ENCODE measurements around the gene TUBA1A. TPM values are rescaled to one million over a fixed set of nuclear protein-coding genes. Genes with fewer than 3 reads are reported as not detected.
"Not testable (repeated sequence)": the region's sequence is repeated elsewhere in the genome, so short reads cannot be mapped to it uniquely, and the experiment has no call there.

Gene TUBA1A
- total RNA-seq, 1 donor: 804 TPM

DNA sequence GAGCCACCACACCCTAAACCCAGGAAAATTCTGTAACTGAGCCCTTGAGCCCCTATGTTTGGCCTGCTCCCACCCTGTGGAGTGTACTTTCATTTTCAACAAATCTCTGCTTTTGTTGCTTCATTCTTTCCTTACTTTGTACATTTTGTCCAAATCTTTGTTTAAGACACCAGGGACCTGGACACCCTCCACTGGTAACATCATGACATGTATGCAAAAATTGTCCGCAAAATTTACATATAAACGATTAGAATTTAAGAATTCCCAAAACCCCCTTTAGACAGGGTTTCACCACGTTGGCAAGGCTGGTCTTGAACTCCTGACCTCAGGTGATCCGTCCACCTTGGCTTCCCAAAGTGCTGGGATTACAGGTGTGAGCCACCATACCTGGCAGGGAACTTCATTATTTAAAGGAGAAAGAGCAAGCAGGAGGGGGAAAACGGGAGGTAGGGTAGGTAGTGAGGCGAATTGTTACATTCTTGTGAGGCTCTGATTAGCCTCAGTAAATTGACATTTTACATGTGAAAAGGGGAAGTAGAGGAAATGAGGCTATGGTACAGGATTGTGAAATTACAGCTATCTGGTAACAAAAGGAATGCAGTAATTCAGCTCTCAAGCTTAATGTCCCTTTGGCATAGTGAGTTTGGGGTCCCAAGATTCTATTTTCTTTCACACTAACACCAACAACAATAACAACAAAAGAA, 27.6 kb downstream of the TUBA1A start:
- peak in 2 of 3 donors; percentile 4 to 39 for DNase-seq (ENCODE audit: low read depth in 2 of 3, low spot score in 2 of 3)

DNA sequence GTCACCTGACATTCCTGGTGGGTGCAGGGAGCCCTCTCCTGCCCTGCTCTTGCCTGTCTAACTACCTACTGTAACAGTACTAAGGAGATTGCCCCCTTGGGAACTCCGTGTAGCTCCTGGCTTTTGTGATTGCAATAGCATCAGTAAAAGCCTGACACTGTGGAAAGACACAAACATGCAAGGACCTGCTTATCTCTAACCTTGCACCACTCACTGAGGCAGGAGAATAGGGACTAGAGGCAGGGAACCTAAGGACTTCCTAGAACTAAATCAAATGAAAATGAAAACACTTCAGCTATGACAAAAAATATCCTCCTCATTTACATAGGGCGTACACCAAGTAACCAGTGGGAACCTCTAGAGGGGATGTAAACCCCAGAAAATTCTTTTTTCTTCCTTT, 28.5 kb downstream of the TUBA1A start:
- no peak for DNase-seq (ENCODE audit: low read depth in 2 of 3, low spot score in 2 of 3)

DNA sequence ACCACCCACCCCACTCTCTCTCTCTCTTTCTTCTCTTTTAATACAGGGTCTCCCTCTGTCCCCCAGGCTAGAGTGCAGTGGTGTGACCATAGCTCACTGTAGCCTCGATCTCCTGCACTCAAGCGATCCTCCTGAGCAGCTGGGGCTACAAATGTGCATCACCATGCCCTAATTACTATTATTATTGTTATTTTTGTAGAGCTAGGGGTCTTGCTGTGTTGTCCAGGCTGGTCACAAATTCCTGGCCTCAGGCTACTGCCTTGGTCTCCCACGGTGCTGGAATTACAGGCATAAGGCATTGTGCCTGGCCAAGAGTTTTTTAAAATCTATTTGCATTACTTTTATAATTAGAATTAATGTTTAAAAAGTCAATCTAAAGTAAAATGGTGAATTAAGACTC, 34.7 kb downstream of the TUBA1A start:
- no peak for DNase-seq (ENCODE audit: low read depth in 2 of 3, low spot score in 2 of 3)

DNA sequence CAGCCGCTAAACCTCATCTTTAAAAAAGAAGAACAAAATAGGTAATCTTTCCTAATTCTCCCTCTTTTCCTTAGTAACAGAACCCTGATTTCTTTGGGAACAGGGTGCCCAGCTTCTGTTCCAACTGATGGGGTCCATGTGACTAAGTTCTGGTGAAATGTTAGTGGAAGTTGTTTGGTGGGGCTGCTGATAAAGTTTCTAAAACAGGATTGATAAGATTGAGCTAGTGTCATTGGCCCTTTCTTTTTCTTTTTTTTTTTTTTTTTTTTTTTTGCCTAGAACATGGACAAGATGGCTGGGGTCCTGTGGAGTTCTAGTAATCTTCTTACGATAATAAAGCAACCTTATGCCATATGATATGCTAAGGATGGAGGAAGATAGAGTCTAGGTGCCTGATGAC, 41.5 kb downstream of the TUBA1A start:
- DNase-seq (ENCODE audit: low read depth in 2 of 3, low spot score in 2 of 3): no peak

DNA sequence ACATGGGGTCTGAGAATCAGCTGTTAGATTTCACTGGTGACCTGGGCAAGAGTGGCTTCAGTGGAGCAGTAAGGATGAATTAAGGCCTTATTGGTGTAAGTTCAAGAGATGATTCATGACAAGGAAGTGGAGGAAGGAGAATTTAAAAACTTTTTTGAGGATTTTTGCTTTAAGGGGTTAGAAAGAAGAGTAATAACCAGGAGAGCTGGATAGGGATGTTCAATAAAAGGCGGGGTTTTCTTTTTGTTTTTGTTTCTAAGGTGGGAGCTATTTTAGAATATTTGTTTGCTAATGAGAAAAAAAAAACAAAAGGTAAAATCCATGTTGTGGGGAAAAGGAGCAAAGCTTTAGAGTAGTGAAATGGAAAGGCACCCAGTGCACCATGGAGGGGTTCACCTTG, 42.5 kb downstream of the TUBA1A start:
- no peak for DNase-seq (ENCODE audit: low read depth in 2 of 3, low spot score in 2 of 3)

DNA sequence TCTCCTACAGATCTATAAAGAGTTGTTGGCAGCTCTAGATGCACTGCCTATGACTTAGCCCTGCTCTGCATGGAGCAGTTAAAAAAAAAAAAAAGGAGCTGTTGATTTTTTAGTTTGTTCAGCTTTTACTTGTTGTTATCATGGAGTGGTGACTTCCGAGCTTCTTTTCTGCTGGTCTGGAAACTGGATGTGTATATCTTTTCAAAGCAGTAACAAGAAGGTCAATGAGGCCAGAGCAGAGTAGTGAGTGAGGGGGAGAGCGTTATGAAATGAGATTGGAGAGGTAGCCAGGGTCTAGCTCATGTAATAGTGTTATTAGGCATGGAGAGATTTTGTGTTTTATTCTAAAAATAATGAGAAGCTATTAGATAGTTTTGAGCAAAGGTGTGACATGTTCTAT, 44.5 kb downstream of the TUBA1A start:
- DNase-seq (ENCODE audit: low read depth in 2 of 3, low spot score in 2 of 3): no peak

DNA sequence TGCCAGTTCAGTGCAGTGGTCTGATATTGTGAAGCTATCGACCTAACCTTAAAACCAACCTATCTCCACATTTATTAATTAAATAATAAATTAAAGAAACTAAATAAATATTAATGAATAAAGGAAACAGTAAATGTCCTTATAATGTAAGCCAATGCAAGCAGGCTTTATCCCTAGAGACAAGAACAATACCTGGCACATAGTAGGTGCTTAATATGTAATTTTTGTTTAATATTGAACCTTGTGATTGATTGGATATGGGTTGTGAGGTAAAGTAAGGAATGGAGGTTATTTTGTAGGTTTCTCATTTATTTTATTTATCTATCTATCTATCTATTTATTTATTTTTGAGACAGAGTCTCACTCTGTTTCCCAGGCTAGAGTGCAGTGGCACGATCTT, 49.9 kb downstream of the TUBA1A start:
- DNase-seq (ENCODE audit: low read depth in 2 of 3, low spot score in 2 of 3): no peak

DNA sequence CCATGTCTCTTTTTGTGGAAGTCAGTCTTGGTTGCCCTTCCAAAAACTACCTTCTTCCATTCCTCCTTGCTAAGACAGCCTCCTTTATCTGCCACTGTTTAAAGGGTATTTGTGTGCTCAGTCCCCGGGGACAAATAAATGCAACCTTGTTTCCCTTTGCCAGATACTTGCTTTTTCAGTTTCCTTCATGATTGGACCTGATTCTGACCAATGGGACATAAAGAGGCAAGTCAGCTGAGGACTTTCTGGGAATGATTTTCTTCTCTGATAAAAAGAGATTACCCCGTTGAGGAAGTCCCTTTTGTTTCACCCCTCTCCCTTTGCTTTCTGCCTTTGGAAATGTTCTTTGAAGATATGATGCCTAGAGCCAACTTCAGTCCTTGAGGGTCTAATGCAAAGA, 50.3 kb downstream of the TUBA1A start:
- no peak for DNase-seq (ENCODE audit: low read depth in 2 of 3, low spot score in 2 of 3)

DNA sequence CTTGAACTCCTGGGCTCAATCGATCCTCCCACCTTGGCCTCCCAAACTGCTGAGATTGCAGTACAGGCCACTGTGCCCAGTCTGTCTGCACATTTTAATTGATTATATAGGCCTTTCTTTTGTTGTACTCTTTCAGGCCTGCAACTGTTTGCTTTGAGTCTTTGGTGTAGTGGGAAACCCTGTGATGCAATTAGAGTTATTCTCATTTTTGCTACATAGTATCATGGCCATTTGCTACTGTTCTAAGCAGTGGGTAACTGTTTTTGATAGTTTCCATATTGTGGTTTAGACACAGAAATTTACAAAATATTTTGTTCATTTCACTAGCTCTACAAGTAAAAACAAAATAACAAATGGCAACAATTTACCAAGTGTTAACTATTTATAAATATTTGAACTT, 51.4 kb downstream of the TUBA1A start:
- DNase-seq (ENCODE audit: low read depth in 2 of 3, low spot score in 2 of 3): no peak

DNA sequence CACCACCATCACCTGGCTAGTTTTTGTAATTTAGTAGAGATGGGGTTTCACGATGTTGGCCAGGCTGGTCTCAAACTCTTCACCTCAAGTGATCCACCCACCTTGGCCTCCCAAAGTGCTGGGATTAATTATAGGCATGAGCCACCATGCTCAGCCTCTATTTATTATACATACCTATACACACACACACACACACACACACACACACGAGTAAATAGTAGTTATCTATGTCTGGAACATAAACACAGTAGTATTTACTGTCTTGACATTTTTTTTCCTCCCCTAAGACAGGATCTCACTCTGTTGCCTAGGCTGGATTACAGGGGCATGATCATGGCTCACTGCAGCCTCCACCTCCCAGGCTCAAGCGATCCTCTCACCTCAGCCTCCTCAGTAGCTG, 51.9 kb downstream of the TUBA1A start:
- not testable (repeated sequence) for DNase-seq (ENCODE audit: low read depth in 2 of 3, low spot score in 2 of 3)

Small RNA genes within 50 kb of the gene (small RNA-seq; reads per million reads assigned to genes)
- gene RF00017: not detected

Other genes with a start within 250 kb of the TUBA1A start
- gene ARF3, start 231.6 kb downstream of the TUBA1A start, total RNA-seq: 73.5 TPM
- gene WNT10B, start 217.3 kb downstream of the TUBA1A start, total RNA-seq: under 0.01 TPM
- gene WNT1, start 210.8 kb downstream of the TUBA1A start, total RNA-seq: not detected
- gene DDN, start 189.7 kb downstream of the TUBA1A start, total RNA-seq: 0.81 TPM
- gene PRKAG1, start 170.3 kb downstream of the TUBA1A start, total RNA-seq: 38.0 TPM
- gene KMT2D, start 128.3 kb downstream of the TUBA1A start, total RNA-seq: 54.7 TPM
- 2.7 TPM for gene RHEBL1, start 119.1 kb downstream of the TUBA1A start, total RNA-seq
- 0.81 TPM for gene DHH, start 94.3 kb downstream of the TUBA1A start, total RNA-seq
- 112 TPM for gene LMBR1L, start 78.2 kb downstream of the TUBA1A start, total RNA-seq
- gene TUBA1B, start 57.7 kb downstream of the TUBA1A start, total RNA-seq: 1,377 TPM
- gene TUBA1C, start 76.0 kb upstream of the TUBA1A start, total RNA-seq: 257 TPM
- under 0.01 TPM for gene PRPH, start 106.1 kb upstream of the TUBA1A start, total RNA-seq
- gene TROAP, start 134.2 kb upstream of the TUBA1A start, total RNA-seq: 2.2 TPM
- under 0.01 TPM for gene C1QL4, start 148.1 kb upstream of the TUBA1A start, total RNA-seq
- not detected for gene DNAJC22, start 157.8 kb upstream of the TUBA1A start, total RNA-seq
- 11.0 TPM for gene SPATS2, start 178.4 kb upstream of the TUBA1A start, total RNA-seq

Measured in hematopoietic multipotent progenitor cell (in vitro differentiated cells).